Keratinocyte (primary cell): Measurements from ENCODE around the gene MRPL33. TPM values are rescaled to one million over a fixed set of nuclear protein-coding genes. Genes with fewer than 3 reads are reported as not detected.

Experiments
- DNase-seq: peaks from one replicate; pipeline ENCODE4 v3.0.0-alpha.2; 2011; ENCODE audit warnings: low read depth, missing footprints, low spot score
- FAIRE-seq: peaks from 2 replicates; lab custom pipeline; 2011; peaks lifted over from hg19 to GRCh38; lab: Jason Lieb, UNC
- H2AFZ ChIP-seq: 2 replicates; pipeline ENCODE4 v1.6.0; 2012; ENCODE audit warnings: low read length, control low read depth, inconsistent platforms; ENCODE audit not compliant: control insufficient read depth
- H3K27ac ChIP-seq: 2 replicates; pipeline ENCODE4 v1.5.1; 2011; ENCODE audit warnings: low read length; ENCODE audit not compliant: control insufficient read depth, insufficient read depth
- H3K27me3 ChIP-seq: 3 replicates; pipeline ENCODE4 v1.6.0; 2011; ENCODE audit warnings: low read length; ENCODE audit not compliant: control insufficient read depth, insufficient read depth; ENCODE audit errors: extremely low read depth
- H3K36me3 ChIP-seq, 2 experiments: 2 replicates in 1 of 2; 3 replicates in 1 of 2; pipeline ENCODE4 v1.5.1; 2011; ENCODE audit warnings: low read length in 2 of 2, mild to moderate bottlenecking in 1 of 2; ENCODE audit not compliant: control insufficient read depth in 2 of 2, insufficient read depth in 2 of 2; ENCODE audit errors: extremely low read depth in 1 of 2
- H3K4me1 ChIP-seq: 3 replicates; pipeline ENCODE4 v1.5.1; 2011; ENCODE audit warnings: low read length; ENCODE audit not compliant: control insufficient read depth, insufficient read depth; ENCODE audit errors: extremely low read depth
- H3K4me2 ChIP-seq: 3 replicates; pipeline ENCODE4 v1.6.0; 2011; ENCODE audit warnings: low read depth, low read length; ENCODE audit not compliant: control insufficient read depth, insufficient read depth; ENCODE audit errors: extremely low read depth
- H3K4me3 ChIP-seq, 3 experiments: fragments of 200-600 bp in 1 of 3; sonication (generic) in 1 of 3; 2 replicates in 2 of 3; 3 replicates in 1 of 3; pipeline ENCODE4 v1.5.1; 2011 to 2016; ENCODE audit warnings: low read length in 3 of 3, mild to moderate bottlenecking in 3 of 3, control low read depth in 2 of 3, inconsistent platforms in 1 of 3, low read depth in 1 of 3, mixed read lengths in 1 of 3, mixed run types in 1 of 3, moderate library complexity in 1 of 3; ENCODE audit not compliant: control insufficient read depth in 2 of 3, insufficient read depth in 2 of 3; ENCODE audit errors: extremely low read depth in 1 of 3
- H3K79me2 ChIP-seq: 2 replicates; pipeline ENCODE4 v1.6.0; 2012; ENCODE audit warnings: low read length; ENCODE audit not compliant: control insufficient read depth, insufficient read depth
- H3K9ac ChIP-seq: 3 replicates; pipeline ENCODE4 v1.6.0; 2011; ENCODE audit warnings: low read length; ENCODE audit not compliant: control insufficient read depth, insufficient read depth; ENCODE audit errors: extremely low read depth
- H3K9me1 ChIP-seq: 3 replicates; pipeline ENCODE4 v1.6.0; 2011; ENCODE audit warnings: low read length; ENCODE audit not compliant: control insufficient read depth, insufficient read depth; ENCODE audit errors: extremely low read depth
- H3K9me3 ChIP-seq: 2 replicates; pipeline ENCODE4 v1.5.1; 2012; ENCODE audit warnings: low read depth, low read length; ENCODE audit not compliant: control insufficient read depth
- H4K20me1 ChIP-seq: 3 replicates; pipeline ENCODE4 v1.6.0; 2011; ENCODE audit warnings: low read length; ENCODE audit not compliant: control insufficient read depth, insufficient read depth; ENCODE audit errors: extremely low read depth
- EZH2 ChIP-seq: IDR thresholded peaks from one replicate; pipeline ENCODE4 v1.6.1; 2012; ENCODE audit warnings: inconsistent platforms, mild to moderate bottlenecking, low read length, moderate library complexity
- dilution Hi-C: fragments of 300-500 bp; cut with MboI; formaldehyde crosslinking; loops from one replicate; pipeline ENCODE4 v1.7.0; 2020; ENCODE audit warnings: low sequenced_read_pairs; ENCODE audit not compliant: extremely low pct_ligation_motif_present
- polyA plus RNA-seq, 5 experiments: library from polyadenylated mRNA; depleted of rRNA in 3 of 5; stranded (reverse) in 3 of 5; stranded (forward) in 1 of 5; unstranded in 1 of 5; fragments of >200 nt; gene quantifications; 1 replicate in 1 of 5; 2 replicates in 3 of 5; 3 replicates in 1 of 5; pipeline versions ENCODE4 v1.2.1 to v1.2.3, GENCODE V29; 2011 to 2012; ENCODE audit warnings: missing spikeins in 2 of 5, low read depth in 1 of 5, low replicate concordance in 1 of 5
- TF ChIP-seq, protein P1 (sequence below), 3 experiments: IDR thresholded peaks in 1 of 3; conservative IDR thresholded peaks in 1 of 3; optimal IDR thresholded peaks in 1 of 3; 2 replicates in 2 of 3; 3 replicates in 1 of 3; pipeline versions ENCODE3 to v1.5.1; 2011; ENCODE audit warnings: low read length in 3 of 3, mild to moderate bottlenecking in 3 of 3, moderate library complexity in 2 of 3, control low read depth in 1 of 3, inconsistent platforms in 1 of 3; ENCODE audit not compliant: insufficient read depth in 2 of 3; ENCODE audit errors: extremely low read depth in 1 of 3

MRPL33 gene
- polyA plus RNA-seq, 1 donor (not counting 4 experiments of a cell fraction or from before 2014, with no cell fraction given): 110 TPM

DNA sequence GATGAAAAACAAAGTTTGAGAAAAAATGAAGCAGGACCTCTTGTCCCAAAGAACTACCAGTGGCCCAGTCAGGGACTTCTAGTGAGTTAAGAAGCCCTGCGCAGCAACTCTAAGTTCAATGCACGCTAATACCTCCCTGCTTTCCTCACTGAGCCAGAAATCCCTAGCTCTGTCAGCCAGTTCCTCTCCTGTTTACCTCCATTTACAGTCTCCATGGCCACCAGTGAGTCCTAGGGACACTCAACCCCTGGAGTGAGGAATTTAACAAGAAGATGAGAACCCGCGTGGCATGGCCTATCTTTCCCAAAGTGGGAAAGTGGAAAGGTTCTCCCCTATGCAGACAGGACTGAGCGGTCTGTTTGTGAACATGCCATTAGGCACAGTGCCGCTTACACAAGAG is 31.0 kb downstream of the MRPL33 start:
- TF ChIP-seq, protein P1, sequence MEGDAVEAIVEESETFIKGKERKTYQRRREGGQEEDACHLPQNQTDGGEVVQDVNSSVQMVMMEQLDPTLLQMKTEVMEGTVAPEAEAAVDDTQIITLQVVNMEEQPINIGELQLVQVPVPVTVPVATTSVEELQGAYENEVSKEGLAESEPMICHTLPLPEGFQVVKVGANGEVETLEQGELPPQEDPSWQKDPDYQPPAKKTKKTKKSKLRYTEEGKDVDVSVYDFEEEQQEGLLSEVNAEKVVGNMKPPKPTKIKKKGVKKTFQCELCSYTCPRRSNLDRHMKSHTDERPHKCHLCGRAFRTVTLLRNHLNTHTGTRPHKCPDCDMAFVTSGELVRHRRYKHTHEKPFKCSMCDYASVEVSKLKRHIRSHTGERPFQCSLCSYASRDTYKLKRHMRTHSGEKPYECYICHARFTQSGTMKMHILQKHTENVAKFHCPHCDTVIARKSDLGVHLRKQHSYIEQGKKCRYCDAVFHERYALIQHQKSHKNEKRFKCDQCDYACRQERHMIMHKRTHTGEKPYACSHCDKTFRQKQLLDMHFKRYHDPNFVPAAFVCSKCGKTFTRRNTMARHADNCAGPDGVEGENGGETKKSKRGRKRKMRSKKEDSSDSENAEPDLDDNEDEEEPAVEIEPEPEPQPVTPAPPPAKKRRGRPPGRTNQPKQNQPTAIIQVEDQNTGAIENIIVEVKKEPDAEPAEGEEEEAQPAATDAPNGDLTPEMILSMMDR (optimal IDR thresholded peaks at IDR 0.05 in 1 of 3, IDR thresholded peaks at IDR 0.05 in 1 of 3, conservative IDR thresholded peaks at IDR 0.05 in 1 of 3; ENCODE audit: extremely low read depth in 1 of 3, insufficient read depth in 2 of 3, low read length in 3 of 3): no peak
- TF ChIP-seq EZH2: no peak
- no peaks in the 10 kb centered on the region for H3K36me3 ChIP-seq
- no peaks in the 10 kb centered on the region for H3K27me3 ChIP-seq
- H2AFZ ChIP-seq: no peak overlapping the region
- no peaks in the 10 kb centered on the region for H3K9me3 ChIP-seq
- no peak overlapping the region for H3K27ac ChIP-seq
- dilution Hi-C loops: no loop called here
- H3K4me2 ChIP-seq: no peak overlapping the region
- FAIRE-seq (no peak), DNase-seq (no peak)
- no peaks in the 10 kb centered on the region for H3K79me2 ChIP-seq
- no peak overlapping the region for H3K9ac ChIP-seq
- no peaks in the 10 kb centered on the region for H4K20me1 ChIP-seq
- no peak overlapping the region for H3K4me3 ChIP-seq
- H3K9me1 ChIP-seq: no peaks in the 10 kb centered on the region
- peaks cover 32% of the 10 kb centered on the region for H3K4me1 ChIP-seq

DNA sequence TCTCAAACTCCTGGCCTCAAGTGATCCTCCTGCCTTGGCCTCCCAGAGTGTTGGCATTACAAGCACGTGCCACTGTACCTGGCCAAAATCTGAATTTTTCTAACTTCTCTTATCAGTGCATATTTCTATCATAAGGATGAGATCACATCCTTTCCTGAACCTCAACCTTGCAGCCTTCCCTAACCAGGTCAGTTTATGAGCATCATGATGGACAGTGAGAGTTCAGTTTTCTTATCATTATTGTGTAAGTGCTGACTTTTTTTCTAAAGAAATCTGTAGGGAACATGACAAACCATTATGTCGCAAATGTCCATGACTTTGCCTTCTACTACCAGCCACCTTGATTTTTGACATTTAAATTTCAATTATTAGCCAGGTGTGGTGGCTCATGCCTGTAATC is 31.5 kb downstream of the MRPL33 start:
- DNase-seq (no peak), FAIRE-seq (no peak)
- dilution Hi-C loops: no loop called here
- Histone ChIP-seq H3K27ac (no peak overlapping the region), H4K20me1 (no peaks in the 10 kb centered on the region), H3K9me3 (no peaks in the 10 kb centered on the region), H3K27me3 (no peaks in the 10 kb centered on the region), H3K9me1 (no peaks in the 10 kb centered on the region), H3K4me3 (no peak overlapping the region), H2AFZ (no peak overlapping the region), H3K9ac (no peak overlapping the region), H3K79me2 (no peaks in the 10 kb centered on the region), H3K36me3 (no peaks in the 10 kb centered on the region), H3K4me1 (peaks cover 29% of the 10 kb centered on the region), H3K4me2 (no peak overlapping the region)
- TF ChIP-seq EZH2: no peak
- TF ChIP-seq, protein P1 (optimal IDR thresholded peaks at IDR 0.05 in 1 of 3, IDR thresholded peaks at IDR 0.05 in 1 of 3, conservative IDR thresholded peaks at IDR 0.05 in 1 of 3; ENCODE audit: extremely low read depth in 1 of 3, insufficient read depth in 2 of 3, low read length in 3 of 3): no peak
